Fibroblast of skin of right biceps (primary cell): ENCODE data around the gene NXPE3.
"Not testable (repeated sequence)": the region's sequence is repeated elsewhere in the genome, so short reads cannot be mapped to it uniquely, and the experiment has no call there.

Experiments
- DNase-seq: peaks from one replicate; pipeline ENCODE4 v3.0.0-alpha.2; 2013

Gene NXPE3

GRCh38 chr3:101852983-101853840, 74.2 kb downstream of the NXPE3 start:
- no peak for DNase-seq

GRCh38 chr3:101853982-101854381, 75.0 kb downstream of the NXPE3 start:
- DNase-seq = no peak

- DNase-seq = no peak
Observed at GRCh38 chr3:101854608-101855304, 75.7 kb downstream of the NXPE3 start.

- no peak for DNase-seq
Observed at GRCh38 chr3:101857301-101857741, 78.3 kb downstream of the NXPE3 start.

GRCh38 chr3:101858464-101859030, 79.5 kb downstream of the NXPE3 start:
- no peak for DNase-seq

DNA sequence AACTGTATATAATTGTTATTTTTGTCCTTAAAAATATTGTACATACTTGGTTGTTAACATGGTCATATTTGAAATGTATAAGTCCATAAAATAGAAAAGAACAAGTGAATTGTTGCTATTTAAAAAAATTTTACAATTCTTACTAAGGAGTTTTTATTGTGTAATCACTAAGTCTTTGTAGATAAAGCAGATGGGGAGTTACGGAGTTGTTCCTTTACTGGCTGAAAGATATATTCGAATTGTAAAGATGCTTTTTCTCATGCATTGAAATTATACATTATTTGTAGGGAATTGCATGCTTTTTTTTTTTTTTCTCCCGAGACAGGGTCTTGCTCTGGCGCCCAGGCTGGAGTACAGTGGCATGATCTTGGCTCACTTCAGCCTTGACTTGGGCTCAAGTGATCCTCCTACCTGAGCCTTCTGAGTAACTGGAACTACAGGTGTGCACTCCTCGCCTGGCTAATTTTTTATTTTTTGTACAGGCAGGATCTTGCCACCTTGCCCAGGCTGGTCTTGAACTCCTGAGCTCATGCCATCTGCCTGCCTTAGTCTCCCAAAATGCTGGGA, 81.0 kb downstream of the NXPE3 start:
- no peak for DNase-seq

- no peak for DNase-seq
Observed at GRCh38 chr3:101861212-101861788, 82.3 kb downstream of the NXPE3 start.

DNA sequence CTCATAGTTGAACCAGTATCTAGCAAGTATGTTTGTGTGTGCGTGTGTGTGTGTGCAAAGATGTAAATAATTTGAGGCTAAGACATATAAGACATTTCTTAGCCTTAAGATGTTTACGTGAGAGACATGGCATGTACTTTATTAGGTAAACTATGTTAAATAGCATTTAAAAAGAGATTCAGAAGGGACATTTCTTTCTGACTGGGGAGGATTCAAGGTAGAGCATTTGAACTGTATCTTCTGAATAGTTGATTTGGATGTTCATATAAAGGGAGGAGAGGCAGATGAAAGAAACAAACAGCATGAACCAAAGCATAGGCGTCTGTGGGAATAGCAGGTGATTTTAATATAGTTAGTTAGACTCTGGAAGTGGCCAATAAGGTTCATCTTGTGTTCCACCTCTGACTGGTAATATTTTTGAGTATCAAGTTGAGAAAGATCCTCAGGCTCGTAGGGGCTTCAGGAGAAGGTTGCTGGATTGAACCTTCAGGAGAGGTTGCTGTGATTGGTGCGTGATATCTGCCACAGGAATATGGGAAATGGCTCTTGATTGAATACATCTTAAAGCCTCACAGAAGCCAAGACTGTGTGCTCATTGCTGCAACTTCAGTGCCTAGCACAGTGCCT, 82.9 kb downstream of the NXPE3 start:
- no peak for DNase-seq

- DNase-seq = no peak
Observed at GRCh38 chr3:101862416-101863165, 83.6 kb downstream of the NXPE3 start.

DNA sequence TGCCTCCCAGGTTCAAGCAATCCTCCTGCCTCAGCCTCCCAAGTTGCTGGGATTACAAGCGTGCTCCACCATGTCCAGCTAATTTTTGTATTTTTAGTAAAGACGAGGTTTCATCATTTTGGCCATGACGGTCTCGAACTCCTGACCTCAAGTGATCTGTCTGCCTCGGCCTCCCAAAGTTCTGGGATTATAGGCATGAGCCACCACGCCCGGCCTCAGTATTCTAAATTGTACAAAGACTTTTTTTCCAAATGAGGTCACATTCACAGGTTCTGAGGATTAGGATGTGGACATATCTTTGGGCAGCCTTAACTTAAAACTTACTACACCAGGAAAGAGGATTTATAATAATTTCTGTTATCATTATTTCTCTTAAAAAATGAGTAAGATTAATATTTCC, 85.9 kb downstream of the NXPE3 start:
- not testable (repeated sequence) for DNase-seq

DNA sequence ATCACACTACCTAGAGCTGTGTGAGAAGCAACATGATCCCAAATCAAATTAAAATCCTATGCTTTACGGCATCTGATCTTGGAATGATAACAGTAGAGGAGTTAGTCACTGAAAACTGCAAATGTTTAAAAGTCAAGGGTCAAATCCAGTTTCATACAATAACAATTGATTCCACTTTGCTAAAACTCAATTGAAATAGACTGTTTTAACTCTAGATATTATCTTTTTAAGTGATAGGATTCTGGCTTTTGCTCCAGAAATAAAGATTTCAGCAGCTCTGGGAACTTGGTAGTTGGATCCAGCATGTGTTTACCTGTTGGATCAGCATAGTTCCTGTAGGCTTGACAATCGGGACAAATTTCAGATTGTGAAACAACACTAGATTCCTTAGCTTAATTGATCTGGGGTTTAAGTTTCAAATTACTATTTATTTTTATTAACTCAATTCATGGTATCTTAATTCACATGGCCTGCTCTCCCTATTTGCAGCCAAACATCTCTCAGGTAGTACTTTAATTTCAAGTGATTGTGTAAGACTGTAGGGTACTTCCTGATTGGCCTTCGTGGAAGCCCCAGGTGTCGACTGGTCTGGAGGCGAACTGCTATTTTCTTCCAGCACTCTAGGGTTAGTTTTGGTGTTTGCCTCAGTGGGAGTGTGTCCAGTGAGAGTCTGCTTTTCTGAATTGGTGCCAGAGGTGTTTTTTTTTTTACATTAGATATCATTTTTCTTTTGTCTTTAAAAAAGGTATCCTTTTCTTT, 86.9 kb downstream of the NXPE3 start:
- DNase-seq = no peak

GRCh38 chr3:101867511-101867910, 88.5 kb downstream of the NXPE3 start:
- DNase-seq = no peak

DNA sequence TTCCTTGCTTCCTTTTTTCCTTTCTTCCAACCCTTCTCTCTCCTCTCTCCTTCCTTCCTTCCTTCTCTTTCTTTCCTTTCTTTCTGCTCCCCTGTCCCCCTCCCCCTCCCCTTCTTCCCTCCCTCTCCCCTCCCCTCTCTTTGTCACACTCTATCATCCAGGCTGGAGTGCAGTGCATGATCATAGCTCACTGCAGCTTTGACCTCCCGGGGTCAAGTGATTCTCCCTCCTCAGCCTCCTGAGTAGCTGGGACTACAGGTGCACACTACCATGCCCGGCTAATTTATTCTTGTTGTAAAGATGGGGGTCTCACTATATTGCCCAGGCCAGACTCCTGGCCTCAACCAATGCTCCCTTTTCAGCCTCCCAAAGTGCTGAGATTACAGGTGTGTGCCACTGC, 89.0 kb downstream of the NXPE3 start:
- DNase-seq = no peak

- peak; percentile 50 for DNase-seq
Observed at GRCh38 chr3:101868534-101869464, 89.8 kb downstream of the NXPE3 start.

GRCh38 chr3:101870138-101870537, 91.1 kb downstream of the NXPE3 start:
- peak; percentile 25 for DNase-seq

DNA sequence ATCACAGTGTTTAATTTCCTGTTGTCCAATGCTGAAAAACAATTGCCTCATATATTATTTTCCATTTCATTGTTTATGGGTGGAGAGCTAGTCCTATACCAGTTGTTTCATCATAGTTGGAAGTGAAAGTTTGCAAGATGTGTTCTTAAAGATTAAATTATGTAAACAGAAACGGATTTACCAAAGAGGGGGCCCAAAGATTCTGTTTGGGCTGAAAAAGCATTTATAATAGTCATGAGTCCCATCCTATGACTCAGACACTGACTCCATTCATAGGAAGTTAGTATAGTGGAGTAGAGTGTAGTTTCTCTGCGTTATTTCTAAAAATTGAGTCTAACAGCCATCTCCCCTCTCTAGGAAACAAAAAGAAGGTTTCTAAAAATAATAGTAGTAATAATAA, 94.6 kb downstream of the NXPE3 start:
- DNase-seq = peak; percentile 48

- no peak for DNase-seq
Observed at GRCh38 chr3:101876142-101876541, 97.1 kb downstream of the NXPE3 start.
